PC-9 (cell line): ENCODE measurements around the gene CYP4F2. TPM values are rescaled to one million over a fixed set of nuclear protein-coding genes. Genes with fewer than 3 reads are reported as not detected.

Experiments used
- BruUV-seq: library from RNA; stranded (reverse); fragments of 400-500 nt; replicated peaks from 2 replicates; lab custom pipeline; 2021; lab: Mats Ljungman, UMichigan
- CTCF ChIA-PET: fragments of 300-600 bp; sonication (Branson Sonifier 250); formaldehyde crosslinking; loops from one replicate; lab custom pipeline; 2022; ENCODE audit warnings: antibody characterized with exemption; lab: Charles Lee
- POLR2A ChIA-PET: fragments of 300-600 bp; sonication (Branson Sonifier 250); formaldehyde crosslinking; loops from one replicate; lab custom pipeline; 2022; ENCODE audit warnings: antibody characterized with exemption; ENCODE audit not compliant: unreplicated experiment; lab: Charles Lee
- DNase-seq, 2 experiments: peaks; one replicate each; pipeline versions ENCODE4 v3.0.0 to v3.0.0-alpha.2; 2015 to 2022; ENCODE audit warnings: mixed read lengths in 1 of 2
- H2AFZ ChIP-seq: fragments of 200-600 bp; sonication (generic); 2 replicates; pipeline ENCODE4 v1.8.1; 2017; ENCODE audit warnings: antibody characterized with exemption
- H3F3A ChIP-seq: fragments of 200-600 bp; sonication (generic); 2 replicates; pipeline ENCODE4 v1.8.1; 2017; ENCODE audit warnings: antibody characterized with exemption, mild to moderate bottlenecking, low read depth; ENCODE audit not compliant: insufficient read depth
- H3K27ac ChIP-seq: fragments of 200-600 bp; sonication (generic); 2 replicates; pipeline ENCODE4 v1.6.1; 2016; ENCODE audit warnings: mixed run types
- H3K27me3 ChIP-seq: fragments of 200-600 bp; sonication (generic); 2 replicates; pipeline ENCODE4 v1.6.1; 2016; ENCODE audit warnings: low read depth, mixed run types; ENCODE audit not compliant: insufficient read depth
- H3K36me3 ChIP-seq: fragments of 200-600 bp; sonication (generic); 2 replicates; pipeline ENCODE4 v1.6.1; 2016; ENCODE audit warnings: low read depth, mixed run types
- H3K4me1 ChIP-seq: fragments of 200-600 bp; sonication (generic); replicated peaks from 2 replicates; pipeline ENCODE4 v1.6.1; 2016; ENCODE audit warnings: mixed run types; ENCODE audit not compliant: insufficient read depth
- H3K4me2 ChIP-seq: fragments of 200-600 bp; sonication (generic); 2 replicates; pipeline ENCODE4 v1.6.1; 2017; ENCODE audit warnings: mixed run types
- H3K4me3 ChIP-seq: fragments of 200-600 bp; sonication (generic); 2 replicates; pipeline ENCODE4 v1.6.1; 2016; ENCODE audit warnings: mixed run types
- H3K79me2 ChIP-seq: fragments of 200-600 bp; sonication (generic); 2 replicates; pipeline ENCODE4 v1.6.1; 2017; ENCODE audit warnings: low read depth, mixed run types
- H3K9me2 ChIP-seq: fragments of 200-600 bp; sonication (generic); 2 replicates; pipeline ENCODE4 v1.8.1; 2017; ENCODE audit warnings: mild to moderate bottlenecking; ENCODE audit not compliant: insufficient read depth
- H3K9me3 ChIP-seq: fragments of 200-600 bp; sonication (generic); 2 replicates; pipeline ENCODE4 v1.8.1; 2016; ENCODE audit warnings: low read depth; ENCODE audit not compliant: insufficient read depth
- H4K20me1 ChIP-seq: fragments of 200-600 bp; sonication (generic); 2 replicates; pipeline ENCODE4 v1.8.1; 2017; ENCODE audit not compliant: insufficient read depth
- EZH2 ChIP-seq: fragments of 200-600 bp; sonication (generic); IDR thresholded peaks from 2 replicates; pipeline ENCODE4 v1.8.0; 2017; ENCODE audit warnings: antibody characterized with exemption, low read depth
- intact Hi-C: fragments of 100-400 bp; cut with micrococcal nuclease; formaldehyde crosslinking; loops from one replicate; pipeline ENCODE4 v1.10.0; 2022; ENCODE audit not compliant: unreplicated experiment
- total RNA-seq: library from RNA; stranded (reverse); gene quantifications from 2 replicates; pipeline ENCODE4 v1.2.3, GENCODE V29; 2021
- TF ChIP-seq, protein P1 (sequence below): fragments of 200-600 bp; sonication (generic); conservative IDR thresholded peaks from 2 replicates; pipeline ENCODE4 v1.6.1; 2017; ENCODE audit warnings: mixed run types, antibody characterized with exemption, mild to moderate bottlenecking, moderate library complexity

CYP4F2 gene
- total RNA-seq, 1 experiment from 2014 or later = 0.31 TPM

- Histone ChIP-seq H3K9me3 (no peaks in the 10 kb centered on the region), H3K79me2 (peaks cover 43% of the 10 kb centered on the region), H3K36me3 (peaks cover 70% of the 10 kb centered on the region), H3K9me2 (no peaks in the 10 kb centered on the region), H3K4me1 (no peaks in the 10 kb centered on the region), H3K4me2 (no peak overlapping the region), H3F3A (no peaks in the 10 kb centered on the region; the same call in 1 of the 2 replicates), H3K27ac (no peak overlapping the region), H2AFZ (no peak overlapping the region), H3K27me3 (no peaks in the 10 kb centered on the region), H4K20me1 (peaks cover 42% of the 10 kb centered on the region), H3K4me3 (no peak overlapping the region)
- TF ChIP-seq, protein P1, sequence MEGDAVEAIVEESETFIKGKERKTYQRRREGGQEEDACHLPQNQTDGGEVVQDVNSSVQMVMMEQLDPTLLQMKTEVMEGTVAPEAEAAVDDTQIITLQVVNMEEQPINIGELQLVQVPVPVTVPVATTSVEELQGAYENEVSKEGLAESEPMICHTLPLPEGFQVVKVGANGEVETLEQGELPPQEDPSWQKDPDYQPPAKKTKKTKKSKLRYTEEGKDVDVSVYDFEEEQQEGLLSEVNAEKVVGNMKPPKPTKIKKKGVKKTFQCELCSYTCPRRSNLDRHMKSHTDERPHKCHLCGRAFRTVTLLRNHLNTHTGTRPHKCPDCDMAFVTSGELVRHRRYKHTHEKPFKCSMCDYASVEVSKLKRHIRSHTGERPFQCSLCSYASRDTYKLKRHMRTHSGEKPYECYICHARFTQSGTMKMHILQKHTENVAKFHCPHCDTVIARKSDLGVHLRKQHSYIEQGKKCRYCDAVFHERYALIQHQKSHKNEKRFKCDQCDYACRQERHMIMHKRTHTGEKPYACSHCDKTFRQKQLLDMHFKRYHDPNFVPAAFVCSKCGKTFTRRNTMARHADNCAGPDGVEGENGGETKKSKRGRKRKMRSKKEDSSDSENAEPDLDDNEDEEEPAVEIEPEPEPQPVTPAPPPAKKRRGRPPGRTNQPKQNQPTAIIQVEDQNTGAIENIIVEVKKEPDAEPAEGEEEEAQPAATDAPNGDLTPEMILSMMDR = no peak
- TF ChIP-seq EZH2 = no peak
- POLR2A ChIA-PET = no interaction called here
- CTCF ChIA-PET = no interaction called here
- BruUV-seq = no TSS peak
- intact Hi-C loops = no loop called here
- DNase-seq = no peak
These were observed 30.4 kb upstream of the CYP4F2 start for GRCh38 chr19:15928321-15928720.

DNA sequence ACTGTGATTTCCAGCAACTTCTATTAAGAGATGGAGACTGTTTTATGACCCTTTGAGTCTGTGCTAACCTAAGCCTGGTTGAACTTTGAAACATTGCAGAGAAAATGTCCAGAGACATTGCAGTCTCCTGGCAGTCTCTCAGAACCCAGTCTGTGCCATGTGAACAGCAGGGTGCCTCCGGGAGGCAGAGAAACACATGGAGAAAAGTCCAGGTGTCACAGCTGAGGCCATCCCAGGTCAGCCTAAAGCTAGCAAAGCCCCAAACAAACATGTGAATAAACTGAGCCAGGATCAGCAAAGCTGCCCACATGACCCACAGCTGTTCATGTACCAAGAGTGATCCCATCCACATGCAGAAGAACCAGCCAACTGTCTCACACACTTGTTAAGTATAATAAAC, 28.6 kb upstream of the CYP4F2 start:
- Histone ChIP-seq H3F3A (peaks cover 14% of the 10 kb centered on the region; the same call in 1 of the 2 replicates), H2AFZ (no peak overlapping the region), H3K27me3 (no peaks in the 10 kb centered on the region), H3K27ac (no peak overlapping the region), H3K4me2 (no peak overlapping the region), H3K9me2 (no peaks in the 10 kb centered on the region), H3K4me3 (no peak overlapping the region), H3K9me3 (no peaks in the 10 kb centered on the region), H3K79me2 (peaks cover 43% of the 10 kb centered on the region), H3K4me1 (no peaks in the 10 kb centered on the region), H3K36me3 (peaks cover 86% of the 10 kb centered on the region), H4K20me1 (peaks cover 42% of the 10 kb centered on the region)
- intact Hi-C loops = no loop called here
- CTCF ChIA-PET = no interaction called here
- BruUV-seq = no TSS peak
- no peak for DNase-seq
- no peak for TF ChIP-seq EZH2
- TF ChIP-seq, protein P1 = no peak
- POLR2A ChIA-PET = no interaction called here

DNA sequence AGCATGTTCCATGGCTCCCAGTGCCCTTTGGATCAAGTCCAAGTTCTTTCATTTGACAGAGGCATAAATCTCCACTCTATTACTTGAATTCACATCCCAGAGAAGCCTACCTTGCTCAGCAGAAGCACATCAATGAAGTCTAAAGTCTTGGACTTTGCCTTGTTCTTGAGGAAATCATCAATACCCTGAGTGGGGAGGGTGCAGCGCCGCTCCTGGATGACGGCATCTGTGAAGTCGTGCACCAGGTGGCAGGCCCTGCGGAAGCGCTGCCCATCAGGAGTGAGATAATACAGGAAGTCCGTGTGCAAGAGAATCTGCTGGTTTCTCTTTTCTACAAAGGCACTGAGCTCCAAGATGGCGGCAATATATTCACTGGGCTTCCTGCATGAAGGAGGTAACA, 25.8 kb upstream of the CYP4F2 start:
- Histone ChIP-seq H3K36me3 (peaks cover 84% of the 10 kb centered on the region), H3K9me2 (no peaks in the 10 kb centered on the region), H3F3A (peaks cover 34% of the 10 kb centered on the region; the same call in 1 of the 2 replicates), H3K9me3 (no peaks in the 10 kb centered on the region), H3K27ac (no peak overlapping the region), H3K79me2 (peaks cover 16% of the 10 kb centered on the region), H4K20me1 (peaks cover 31% of the 10 kb centered on the region), H3K4me2 (no peak overlapping the region), H3K4me1 (no peaks in the 10 kb centered on the region), H3K4me3 (no peak overlapping the region), H3K27me3 (no peaks in the 10 kb centered on the region), H2AFZ (no peak overlapping the region)
- ChIA-PET POLR2A (no interaction called here), CTCF (no interaction called here)
- no peak for DNase-seq
- no TSS peak for BruUV-seq
- no peak for TF ChIP-seq EZH2
- TF ChIP-seq, protein P1 = no peak
- intact Hi-C loops = no loop called here
